IgD-negative memory B cell (primary cell): Measurements from ENCODE around the gene PDE3A. TPM values are rescaled to one million over a fixed set of nuclear protein-coding genes. Genes with fewer than 3 reads are reported as not detected.
"Not testable (repeated sequence)": the region's sequence is repeated elsewhere in the genome, so short reads cannot be mapped to it uniquely, and the experiment has no call there.

Experiments used
- H3K27ac Mint-ChIP-seq, 3 donors: one replicate each; pipeline ENCODE4 v1.8.0; 2020 to 2022; ENCODE audit warnings: mild to moderate bottlenecking in 3 of 3, mixed read lengths in 3 of 3, moderate library complexity in 1 of 3
- H3K27me3 Mint-ChIP-seq: one replicate; pipeline ENCODE4 v1.8.0; 2021; ENCODE audit warnings: mixed read lengths
- H3K36me3 Mint-ChIP-seq: one replicate; pipeline ENCODE4 v1.8.0; 2020; ENCODE audit warnings: mild to moderate bottlenecking, mixed read lengths
- H3K4me1 Mint-ChIP-seq, 3 donors: one replicate each; pipeline ENCODE4 v1.8.0; 2020 to 2022; ENCODE audit warnings: mixed read lengths in 3 of 3, mild to moderate bottlenecking in 1 of 3
- H3K4me3 Mint-ChIP-seq, 4 donors: one replicate each; pipeline ENCODE4 v1.8.0; 2020 to 2022; ENCODE audit warnings: mild to moderate bottlenecking in 4 of 4, mixed read lengths in 4 of 4, moderate library complexity in 3 of 4
- H3K9me3 Mint-ChIP-seq, 3 donors: one replicate each; pipeline ENCODE4 v1.8.0; 2020 to 2021; ENCODE audit warnings: mixed read lengths in 3 of 3, mild to moderate bottlenecking in 1 of 3
- polyA plus RNA-seq: library from polyadenylated mRNA; unstranded; fragments of 300-500 nt; fragmentation: Illumina TruSeq; gene quantifications from one replicate; pipeline ENCODE4 v1.2.3, GENCODE V29; 2021

Gene PDE3A
- polyA plus RNA-seq: not detected

- H3K36me3 Mint-ChIP-seq: no peaks in the 10 kb centered on the region
- no peak within 1 kb of the TSS for H3K27ac Mint-ChIP-seq
- H3K9me3 Mint-ChIP-seq: peaks cover 0 to 3% (median 2%) of the 10 kb centered on the region in 3 donors
- no peak within 1 kb of the TSS for H3K4me3 Mint-ChIP-seq
- H3K27me3 Mint-ChIP-seq: peaks cover 13% of the 10 kb centered on the region
- no peaks in the 10 kb centered on the region for H3K4me1 Mint-ChIP-seq
Observed at GRCh38 chr12:20368114-20368650, at the start of gene PDE3A. PDE3A (plus strand) TSS chr12:20368537; CDS start chr12:20369285, 748 bp downstream.

DNA sequence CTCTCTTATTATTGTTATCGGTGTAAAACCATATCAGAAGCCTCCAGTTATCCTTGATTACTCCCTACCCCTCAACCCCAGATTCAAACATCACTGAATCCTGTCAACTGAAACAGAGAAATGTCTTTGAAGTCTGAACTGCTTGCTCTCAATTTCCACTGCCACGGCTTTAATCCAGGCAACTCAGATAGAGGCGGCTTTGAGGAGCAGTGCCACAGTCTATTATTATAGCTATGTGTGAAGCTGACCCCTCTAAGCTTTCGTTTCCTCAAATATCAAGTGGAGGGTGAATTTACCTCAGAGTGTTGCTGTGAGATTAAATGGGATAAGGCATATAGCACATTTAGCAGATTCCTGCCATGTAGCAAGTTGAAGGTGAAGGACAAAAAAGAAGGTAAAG is 49.0 kb upstream of the PDE3A start:
- no peaks in the 10 kb centered on the region for H3K4me1 Mint-ChIP-seq
- H3K9me3 Mint-ChIP-seq: peaks cover 0 to 11% (median 2%) of the 10 kb centered on the region in 3 donors
- H3K27me3 Mint-ChIP-seq: no peaks in the 10 kb centered on the region
- no peak overlapping the region for H3K27ac Mint-ChIP-seq
- H3K4me3 Mint-ChIP-seq: no peak overlapping the region
- H3K36me3 Mint-ChIP-seq: peaks cover 1% of the 10 kb centered on the region

DNA sequence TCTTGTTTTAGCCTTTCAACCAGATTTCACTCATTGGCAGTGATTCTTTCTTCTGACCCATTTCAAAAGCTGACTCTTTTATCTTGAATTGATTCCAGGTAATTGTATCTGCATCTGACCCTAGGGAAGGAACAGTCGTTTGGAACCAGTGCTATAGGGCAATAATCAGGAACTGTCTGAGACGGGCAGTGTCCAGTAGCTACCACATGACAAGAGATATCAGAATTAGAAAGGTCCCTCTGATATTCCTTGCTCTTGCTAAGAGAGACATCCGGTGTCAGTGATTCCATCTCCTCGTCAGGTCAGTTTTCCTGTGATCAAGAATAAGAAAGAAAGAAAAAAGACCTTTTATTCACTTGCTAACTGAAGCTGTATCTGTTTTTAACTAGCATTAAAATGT is 47.8 kb upstream of the PDE3A start:
- H3K36me3 Mint-ChIP-seq: peaks cover 1% of the 10 kb centered on the region
- H3K27ac Mint-ChIP-seq: no peak overlapping the region
- H3K4me1 Mint-ChIP-seq: no peaks in the 10 kb centered on the region
- H3K27me3 Mint-ChIP-seq: no peaks in the 10 kb centered on the region
- H3K4me3 Mint-ChIP-seq: no peak overlapping the region
- peaks cover 0 to 11% (median 2%) of the 10 kb centered on the region in 3 donors for H3K9me3 Mint-ChIP-seq

- H3K27ac Mint-ChIP-seq, H3K27me3 Mint-ChIP-seq, H3K36me3 Mint-ChIP-seq, H3K4me3 Mint-ChIP-seq, H3K4me1 Mint-ChIP-seq: not testable (repeated sequence)
- H3K9me3 Mint-ChIP-seq: peaks cover 1 to 17% (median 3%) of the 10 kb centered on the region in 3 donors
Observed at GRCh38 chr12:20330826-20331505, 37.4 kb upstream of the PDE3A start.

GRCh38 chr12:20339060-20339459 is 29.3 kb upstream of the PDE3A start:
- Mint-ChIP-seq H3K27ac (no peak overlapping the region), H3K4me3 (no peak overlapping the region), H3K36me3 (no peaks in the 10 kb centered on the region), H3K9me3 (peaks cover 3 to 12% (median 3%) of the 10 kb centered on the region in 3 donors), H3K27me3 (no peaks in the 10 kb centered on the region), H3K4me1 (no peaks in the 10 kb centered on the region)

DNA sequence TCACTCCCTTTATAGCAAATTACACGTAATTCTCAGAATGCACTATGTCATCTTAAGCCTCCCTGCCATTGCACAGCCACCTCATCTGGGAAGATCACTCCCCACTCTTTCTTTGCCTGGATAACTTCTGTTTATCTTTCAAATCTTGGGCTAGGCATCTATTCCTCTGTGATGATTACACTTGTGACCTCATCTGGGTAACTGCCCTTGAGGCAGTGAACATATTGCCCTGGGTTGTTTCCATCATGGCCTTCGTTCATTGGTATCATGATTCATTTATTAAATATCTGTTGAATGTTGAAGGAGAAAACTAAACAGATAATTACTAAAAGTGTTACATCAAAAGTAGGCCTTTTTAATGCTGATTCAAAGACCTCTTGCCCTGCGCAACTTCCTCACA is 26.2 kb upstream of the PDE3A start:
- H3K4me1 Mint-ChIP-seq: no peaks in the 10 kb centered on the region
- no peaks in the 10 kb centered on the region for H3K36me3 Mint-ChIP-seq
- no peak overlapping the region for H3K27ac Mint-ChIP-seq
- H3K4me3 Mint-ChIP-seq: no peak overlapping the region
- H3K9me3 Mint-ChIP-seq: peaks cover 0 to 6% (median 4%) of the 10 kb centered on the region in 3 donors
- H3K27me3 Mint-ChIP-seq: no peaks in the 10 kb centered on the region

DNA sequence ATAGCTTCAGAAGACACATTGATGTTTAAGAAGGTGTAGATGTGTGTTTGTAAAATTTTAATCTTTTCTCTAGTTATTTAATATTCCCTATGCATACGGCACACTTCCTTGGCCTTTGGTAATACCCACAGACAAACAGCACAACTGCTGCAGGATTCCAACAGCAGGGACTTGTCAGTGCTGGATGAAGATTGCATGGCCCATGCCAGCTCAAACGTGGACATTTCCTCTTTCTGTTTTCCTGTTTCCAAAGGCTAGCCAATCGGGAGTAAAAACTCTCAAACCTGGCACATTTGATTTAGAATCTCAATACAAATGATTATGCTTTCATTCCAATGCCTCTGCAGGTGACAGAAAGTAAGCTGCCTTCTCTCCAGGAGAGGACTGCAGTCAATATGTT is 22.5 kb upstream of the PDE3A start:
- no peaks in the 10 kb centered on the region for H3K27me3 Mint-ChIP-seq
- no peaks in the 10 kb centered on the region for H3K4me1 Mint-ChIP-seq
- no peak overlapping the region for H3K4me3 Mint-ChIP-seq
- H3K36me3 Mint-ChIP-seq: no peaks in the 10 kb centered on the region
- peaks cover 0 to 9% (median 4%) of the 10 kb centered on the region in 3 donors for H3K9me3 Mint-ChIP-seq
- no peak overlapping the region for H3K27ac Mint-ChIP-seq

- peaks cover 0 to 13% (median 4%) of the 10 kb centered on the region in 3 donors for H3K9me3 Mint-ChIP-seq
- H3K4me1 Mint-ChIP-seq: no peaks in the 10 kb centered on the region
- H3K27me3 Mint-ChIP-seq: no peaks in the 10 kb centered on the region
- no peak overlapping the region for H3K27ac Mint-ChIP-seq
- no peaks in the 10 kb centered on the region for H3K36me3 Mint-ChIP-seq
- H3K4me3 Mint-ChIP-seq: no peak overlapping the region
Observed at GRCh38 chr12:20350026-20350425, 18.3 kb upstream of the PDE3A start.

GRCh38 chr12:20350495-20350894 is 17.8 kb upstream of the PDE3A start:
- H3K36me3 Mint-ChIP-seq: no peaks in the 10 kb centered on the region
- no peak overlapping the region for H3K4me3 Mint-ChIP-seq
- H3K9me3 Mint-ChIP-seq: peaks cover 0 to 13% (median 4%) of the 10 kb centered on the region in 3 donors
- H3K27me3 Mint-ChIP-seq: no peaks in the 10 kb centered on the region
- no peak overlapping the region for H3K27ac Mint-ChIP-seq
- no peaks in the 10 kb centered on the region for H3K4me1 Mint-ChIP-seq

- Mint-ChIP-seq H3K4me3 (no peak overlapping the region), H3K27ac (no peak overlapping the region), H3K9me3 (peaks cover 0 to 13% (median 4%) of the 10 kb centered on the region in 3 donors), H3K36me3 (no peaks in the 10 kb centered on the region), H3K4me1 (no peaks in the 10 kb centered on the region), H3K27me3 (no peaks in the 10 kb centered on the region)
Observed at GRCh38 chr12:20351406-20351805, 16.9 kb upstream of the PDE3A start.

GRCh38 chr12:20356048-20356447 is 12.3 kb upstream of the PDE3A start:
- no peaks in the 10 kb centered on the region for H3K4me1 Mint-ChIP-seq
- no peaks in the 10 kb centered on the region for H3K27me3 Mint-ChIP-seq
- no peak overlapping the region for H3K27ac Mint-ChIP-seq
- no peaks in the 10 kb centered on the region for H3K36me3 Mint-ChIP-seq
- H3K9me3 Mint-ChIP-seq: peaks cover 0 to 5% (median 0%) of the 10 kb centered on the region in 3 donors
- no peak overlapping the region for H3K4me3 Mint-ChIP-seq

DNA sequence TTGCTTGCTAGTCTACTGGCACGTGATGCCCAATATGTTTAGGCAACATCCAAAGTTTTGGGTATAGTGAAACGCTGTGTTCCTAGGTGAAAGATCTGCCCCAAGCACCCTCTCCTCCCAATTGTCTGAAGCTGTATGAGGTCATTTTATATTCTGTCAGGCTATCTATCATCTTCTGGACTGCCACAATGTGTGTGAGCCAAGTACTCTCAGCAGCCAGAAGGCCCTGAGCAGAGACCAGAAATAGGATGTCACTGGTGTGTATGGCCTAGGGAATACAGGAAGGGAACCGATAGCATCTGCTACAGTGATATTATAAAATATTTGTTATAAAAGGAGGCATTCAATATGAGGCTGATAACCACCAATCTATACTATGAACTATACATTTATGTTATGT is 7.9 kb upstream of the PDE3A start:
- no peak overlapping the region for H3K4me3 Mint-ChIP-seq
- no peaks in the 10 kb centered on the region for H3K4me1 Mint-ChIP-seq
- peaks cover 0 to 3% (median 3%) of the 10 kb centered on the region in 3 donors for H3K9me3 Mint-ChIP-seq
- peaks cover 2% of the 10 kb centered on the region for H3K27me3 Mint-ChIP-seq
- H3K36me3 Mint-ChIP-seq: no peaks in the 10 kb centered on the region
- no peak overlapping the region for H3K27ac Mint-ChIP-seq

- H3K27me3 Mint-ChIP-seq: peaks cover 2% of the 10 kb centered on the region
- H3K4me3 Mint-ChIP-seq: no peak overlapping the region
- H3K4me1 Mint-ChIP-seq: no peaks in the 10 kb centered on the region
- peaks cover 0 to 3% (median 3%) of the 10 kb centered on the region in 3 donors for H3K9me3 Mint-ChIP-seq
- no peak overlapping the region for H3K27ac Mint-ChIP-seq
- H3K36me3 Mint-ChIP-seq: no peaks in the 10 kb centered on the region
Observed at GRCh38 chr12:20361416-20361815, 6.9 kb upstream of the PDE3A start.

- Mint-ChIP-seq H3K27ac (no peak overlapping the region), H3K9me3 (peaks cover 2 to 3% (median 3%) of the 10 kb centered on the region in 3 donors), H3K4me3 (no peak overlapping the region), H3K36me3 (no peaks in the 10 kb centered on the region), H3K27me3 (peaks cover 9% of the 10 kb centered on the region), H3K4me1 (no peaks in the 10 kb centered on the region)
Observed at GRCh38 chr12:20364501-20364900, 3.8 kb upstream of the PDE3A start.

DNA sequence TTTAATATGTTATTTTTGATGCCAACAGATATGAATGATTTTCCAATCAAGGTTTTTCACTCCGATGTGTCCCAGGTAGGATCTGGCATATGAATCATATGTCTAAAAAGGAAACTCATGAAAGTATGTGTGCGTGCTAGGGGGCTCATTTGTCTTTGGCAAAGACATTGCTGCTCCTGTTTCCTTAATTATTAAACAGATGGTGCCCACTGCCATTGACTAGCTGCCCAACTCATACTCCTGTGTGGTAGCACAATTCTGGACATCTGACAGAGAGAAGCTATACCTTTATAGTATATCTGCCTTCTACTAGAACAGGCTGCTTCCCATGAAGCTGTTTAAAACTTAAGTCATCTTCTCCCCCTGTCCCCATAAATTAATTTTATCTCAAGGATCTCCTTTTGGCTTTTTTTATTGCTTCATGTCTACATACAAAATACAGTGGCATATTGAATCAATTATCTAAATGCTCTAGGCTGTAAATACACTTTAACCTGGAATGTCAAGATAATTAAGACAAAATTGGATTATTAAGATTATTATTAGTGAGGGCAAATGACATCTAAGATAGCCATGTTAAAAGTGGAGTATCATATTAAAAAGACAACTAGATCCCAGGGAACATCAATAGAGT is 1.4 kb upstream of the PDE3A start:
- no peaks in the 10 kb centered on the region for H3K36me3 Mint-ChIP-seq

More for the DNA sequence above, 1.4 kb upstream of the PDE3A start:
- H3K4me3 Mint-ChIP-seq: no peak overlapping the region
- H3K9me3 Mint-ChIP-seq: peaks cover 2 to 3% (median 3%) of the 10 kb centered on the region in 3 donors
- no peaks in the 10 kb centered on the region for H3K4me1 Mint-ChIP-seq
- H3K27ac Mint-ChIP-seq: no peak overlapping the region
- H3K27me3 Mint-ChIP-seq: peaks cover 13% of the 10 kb centered on the region
